ENCODE results near the gene GRB2.

Gene GRB2

GRCh38 chr17:75365931-75366275 is 39.6 kb downstream of the GRB2 start:
- H3K4me3 ChIP-seq (ENCODE audit: low read depth, low read length): no peak overlapping the region
- in situ Hi-C loops (cut with HindIII; ENCODE audit: low sequenced_read_pairs): no loop called here
- TF ChIP-seq CTCF (IDR thresholded peaks at IDR 0.05; ENCODE audit: low read depth, low read length): no peak
- DNase-seq (ENCODE audit: low read depth, low spot score): no peak

DNA sequence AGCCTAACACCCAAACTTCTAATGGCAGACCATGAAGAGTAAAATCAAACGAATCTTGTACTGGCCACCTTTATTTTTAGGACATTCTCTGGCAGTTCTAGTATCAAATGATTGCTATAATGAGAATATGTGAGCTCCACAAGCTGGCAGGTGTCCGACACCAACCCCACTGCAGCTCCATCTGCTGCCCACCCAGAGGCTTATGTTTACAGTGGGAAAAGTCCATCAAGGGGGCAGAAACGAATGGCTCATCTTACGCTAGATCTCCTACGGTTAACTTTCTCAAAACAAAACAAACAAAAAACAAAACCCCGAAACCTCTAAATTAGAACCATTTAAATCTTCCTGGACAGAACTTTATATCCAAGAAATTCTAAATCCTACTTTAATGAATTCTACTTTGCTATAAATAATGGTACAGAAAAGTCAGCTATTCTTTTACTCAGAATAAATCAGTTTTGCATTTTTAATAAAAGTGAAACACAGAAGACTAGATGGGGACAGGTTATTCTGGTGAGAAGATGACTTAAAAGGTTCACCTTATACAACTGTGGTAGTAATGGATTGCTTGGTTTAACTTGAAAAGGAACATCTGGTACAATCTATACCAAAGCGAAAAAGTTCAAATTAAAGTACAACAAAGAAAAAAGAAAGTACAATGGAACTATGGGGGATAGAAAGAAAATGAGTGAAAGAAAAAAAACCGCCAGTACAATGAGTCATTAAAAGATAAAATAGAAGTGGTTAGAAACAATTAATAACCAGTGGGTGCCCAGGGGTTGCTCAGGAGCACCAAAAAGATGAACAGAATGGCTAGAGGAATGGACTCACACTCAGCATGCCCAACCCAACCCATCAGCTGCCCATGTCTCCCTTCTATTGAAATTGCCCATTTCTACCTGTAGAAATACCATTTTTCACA is 40.2 kb downstream of the GRB2 start:
- in situ Hi-C loops (cut with HindIII; ENCODE audit: low sequenced_read_pairs): no loop called here
- no peak for DNase-seq (ENCODE audit: low read depth, low spot score)
- no peak overlapping the region for H3K4me3 ChIP-seq (ENCODE audit: low read depth, low read length)
- no peak for TF ChIP-seq CTCF (IDR thresholded peaks at IDR 0.05; ENCODE audit: low read depth, low read length)

GRCh38 chr17:75364078-75364477 is 41.4 kb downstream of the GRB2 start:
- peak; percentile 81 for DNase-seq (ENCODE audit: low read depth, low spot score)
- H3K4me3 ChIP-seq (ENCODE audit: low read depth, low read length): no peak overlapping the region
- no peak for TF ChIP-seq CTCF (IDR thresholded peaks at IDR 0.05; ENCODE audit: low read depth, low read length)
- in situ Hi-C loops (cut with HindIII; ENCODE audit: low sequenced_read_pairs): no loop called here

GRCh38 chr17:75361996-75362395 is 43.5 kb downstream of the GRB2 start:
- H3K4me3 ChIP-seq (ENCODE audit: low read depth, low read length): no peak overlapping the region
- TF ChIP-seq CTCF (IDR thresholded peaks at IDR 0.05; ENCODE audit: low read depth, low read length): no peak
- in situ Hi-C loops (cut with HindIII; ENCODE audit: low sequenced_read_pairs): no loop called here
- DNase-seq (ENCODE audit: low read depth, low spot score): no peak

DNA sequence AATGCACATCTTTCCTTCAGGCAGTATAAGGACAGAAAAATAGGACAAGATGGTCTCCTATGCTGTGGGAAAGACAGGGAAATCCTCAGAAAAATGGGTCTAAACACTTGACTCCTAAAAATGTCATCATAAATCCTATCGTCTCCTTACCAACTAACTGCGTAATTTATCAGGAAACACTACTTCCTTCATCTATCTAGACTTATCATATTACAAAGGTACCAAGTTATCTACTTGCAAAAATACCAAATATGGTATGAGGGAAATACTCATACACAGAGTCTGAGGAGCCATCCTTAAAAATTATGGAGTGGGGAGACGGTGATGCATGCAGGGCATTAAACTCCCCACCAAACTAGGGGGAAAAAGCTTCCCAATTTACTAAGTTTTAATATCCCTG is 44.1 kb downstream of the GRB2 start:
- no peak overlapping the region for H3K4me3 ChIP-seq (ENCODE audit: low read depth, low read length)
- no peak for DNase-seq (ENCODE audit: low read depth, low spot score)
- TF ChIP-seq CTCF (IDR thresholded peaks at IDR 0.05; ENCODE audit: low read depth, low read length): no peak
- in situ Hi-C loops (cut with HindIII; ENCODE audit: low sequenced_read_pairs): no loop called here

- DNase-seq (ENCODE audit: low read depth, low spot score): no peak
- no peak for TF ChIP-seq CTCF (IDR thresholded peaks at IDR 0.05; ENCODE audit: low read depth, low read length)
- in situ Hi-C loops (cut with HindIII; ENCODE audit: low sequenced_read_pairs): no loop called here
- H3K4me3 ChIP-seq (ENCODE audit: low read depth, low read length): no peak overlapping the region
These were observed 49.1 kb downstream of the GRB2 start for GRCh38 chr17:75356260-75356937.

Data from astrocyte of the spinal cord (primary cell).